Measurements from ENCODE around the gene SPEF2.

DNA sequence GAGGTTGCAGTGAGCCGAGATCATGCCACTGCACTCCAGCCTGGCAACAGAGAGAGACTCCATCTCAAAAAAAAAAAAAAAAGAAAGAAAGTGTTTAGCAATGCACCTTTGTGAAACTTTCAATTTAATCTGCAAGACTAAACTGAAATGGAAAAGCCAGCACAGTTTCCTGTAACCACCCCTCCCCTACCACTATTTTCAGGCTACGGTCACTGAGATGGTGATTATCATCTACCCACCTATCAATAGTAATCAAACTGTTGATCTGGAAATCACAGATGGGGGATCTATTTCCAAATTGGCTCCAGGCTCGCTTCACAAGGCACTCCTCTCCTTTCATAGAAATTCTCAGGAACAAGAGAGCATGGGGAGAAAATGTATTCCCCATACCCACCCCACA, 208.4 kb downstream of the SPEF2 start:
- TF ChIP-seq, protein P1, sequence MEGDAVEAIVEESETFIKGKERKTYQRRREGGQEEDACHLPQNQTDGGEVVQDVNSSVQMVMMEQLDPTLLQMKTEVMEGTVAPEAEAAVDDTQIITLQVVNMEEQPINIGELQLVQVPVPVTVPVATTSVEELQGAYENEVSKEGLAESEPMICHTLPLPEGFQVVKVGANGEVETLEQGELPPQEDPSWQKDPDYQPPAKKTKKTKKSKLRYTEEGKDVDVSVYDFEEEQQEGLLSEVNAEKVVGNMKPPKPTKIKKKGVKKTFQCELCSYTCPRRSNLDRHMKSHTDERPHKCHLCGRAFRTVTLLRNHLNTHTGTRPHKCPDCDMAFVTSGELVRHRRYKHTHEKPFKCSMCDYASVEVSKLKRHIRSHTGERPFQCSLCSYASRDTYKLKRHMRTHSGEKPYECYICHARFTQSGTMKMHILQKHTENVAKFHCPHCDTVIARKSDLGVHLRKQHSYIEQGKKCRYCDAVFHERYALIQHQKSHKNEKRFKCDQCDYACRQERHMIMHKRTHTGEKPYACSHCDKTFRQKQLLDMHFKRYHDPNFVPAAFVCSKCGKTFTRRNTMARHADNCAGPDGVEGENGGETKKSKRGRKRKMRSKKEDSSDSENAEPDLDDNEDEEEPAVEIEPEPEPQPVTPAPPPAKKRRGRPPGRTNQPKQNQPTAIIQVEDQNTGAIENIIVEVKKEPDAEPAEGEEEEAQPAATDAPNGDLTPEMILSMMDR (IDR thresholded peaks at IDR 0.05; ENCODE audit: low read depth, low read length, missing input control), result no peak
- TF ChIP-seq, protein P2, sequence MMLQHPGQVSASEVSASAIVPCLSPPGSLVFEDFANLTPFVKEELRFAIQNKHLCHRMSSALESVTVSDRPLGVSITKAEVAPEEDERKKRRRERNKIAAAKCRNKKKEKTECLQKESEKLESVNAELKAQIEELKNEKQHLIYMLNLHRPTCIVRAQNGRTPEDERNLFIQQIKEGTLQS (IDR thresholded peaks at IDR 0.05), result no peak
- TF ChIP-seq REST (IDR thresholded peaks at IDR 0.05) (no peak), MAX (IDR thresholded peaks at IDR 0.05) (no peak), YY1 (IDR thresholded peaks at IDR 0.05) (no peak), GABPA (IDR thresholded peaks at IDR 0.05 in 1 of 2, conservative IDR thresholded peaks at IDR 0.05 in 1 of 2) (no peak)

Data from liver (tissue), 3 donors.